HCT116 (cell line): ENCODE measurements around the gene MTA2. TPM values are rescaled to one million over a fixed set of nuclear protein-coding genes. Genes with fewer than 3 reads are reported as not detected.

Source experiments
- ATAC-seq: fragments of 200-7000 bp; cut with Tn5 transposase; 2 replicates; pipeline ENCODE4 v1.9.1; 2020; ENCODE audit warnings: mild to moderate bottlenecking, moderate library complexity
- BruUV-seq: library from RNA; stranded (reverse); fragments of 400-500 nt; replicated peaks from 2 replicates; lab custom pipeline; 2021; lab: Mats Ljungman, UMichigan
- CTCF ChIA-PET: fragments of 300-600 bp; sonication (Branson Sonifier 250); formaldehyde crosslinking; loops from one replicate; lab custom pipeline; 2021; ENCODE audit warnings: antibody characterized with exemption; lab: Charles Lee
- POLR2A ChIA-PET: fragments of 300-600, 350-600 bp; sonication (Branson Sonifier 250); formaldehyde crosslinking; loops from one replicate; lab custom pipeline; 2021; ENCODE audit warnings: antibody characterized with exemption; lab: Charles Lee
- RAD21 ChIA-PET, 2 experiments: fragments of 300-600 bp; sonication (Branson Sonifier 250); formaldehyde crosslinking; loops; one replicate each; lab custom pipeline; 2023; ENCODE audit warnings: low total read pairs in 2 of 2; ENCODE audit not compliant: uncharacterized antibody in 2 of 2, unreplicated experiment in 2 of 2, low non-redundant PET in 1 of 2; lab: Charles Lee
- DNase-seq: peaks from one replicate; pipeline ENCODE4 v3.0.0-alpha.2; 2010; ENCODE audit warnings: low read depth, low spot score
- H2AFZ ChIP-seq: fragments of 200-600 bp; shearing (Covaris generic), sonication (generic); 2 replicates; pipeline ENCODE4 v1.6.1; 2017; ENCODE audit warnings: low read depth, mixed run types, mixed read lengths, antibody characterized with exemption, low read length; ENCODE audit not compliant: poor library complexity, severe bottlenecking
- H3K27ac ChIP-seq: 2 replicates; pipeline ENCODE4 v1.5.1; 2012; ENCODE audit warnings: low read depth, low read length
- H3K27me3 ChIP-seq: fragments of 200-600 bp; sonication (generic); 2 replicates; pipeline ENCODE4 v1.6.1; 2016; ENCODE audit warnings: mixed run types, low read length, mixed read lengths; ENCODE audit not compliant: insufficient read depth
- H3K36me3 ChIP-seq, 2 experiments: fragments of 200-500 bp in 1 of 2; fragments of 200-600 bp in 1 of 2; sonication (Bioruptor generic) in 1 of 2; sonication (generic) in 1 of 2; 2 replicates each; pipeline versions ENCODE4 v1.5.1 to v1.6.1; 2014 to 2016; ENCODE audit warnings: low read length in 2 of 2, inconsistent platforms in 1 of 2, mixed read lengths in 1 of 2, mixed run types in 1 of 2; ENCODE audit not compliant: insufficient read depth in 2 of 2, control insufficient read depth in 1 of 2
- H3K4me1 ChIP-seq, 2 experiments: fragments of 200-600 bp in 1 of 2; sonication (generic) in 1 of 2; 2 replicates each; pipeline versions ENCODE4 v1.5.1 to v1.6.1; 2012 to 2017; ENCODE audit warnings: low read length in 2 of 2, inconsistent platforms in 1 of 2, mild to moderate bottlenecking in 1 of 2, mixed read lengths in 1 of 2, mixed run types in 1 of 2, moderate library complexity in 1 of 2; ENCODE audit not compliant: insufficient read depth in 2 of 2, control insufficient read depth in 1 of 2
- H3K4me2 ChIP-seq: fragments of 200-600 bp; sonication (generic); 2 replicates; pipeline ENCODE4 v1.6.1; 2017; ENCODE audit warnings: mixed run types, low read length, mixed read lengths
- H3K4me3 ChIP-seq, 2 experiments: fragments of 200-600 bp in 1 of 2; sonication (generic) in 1 of 2; replicated peaks in 1 of 2; 2 replicates each; pipeline ENCODE4 v1.5.1; 2011 to 2016; ENCODE audit warnings: low read length in 2 of 2, control low read depth in 1 of 2, low read depth in 1 of 2, mild to moderate bottlenecking in 1 of 2, mixed read lengths in 1 of 2, mixed run types in 1 of 2
- H3K79me2 ChIP-seq: fragments of 200-600 bp; sonication (generic); 2 replicates; pipeline ENCODE4 v1.6.1; 2017; ENCODE audit warnings: mild to moderate bottlenecking, mixed run types, low read length, moderate library complexity, mixed read lengths; ENCODE audit not compliant: insufficient read depth
- H3K9ac ChIP-seq: fragments of 200-600 bp; sonication (generic); 2 replicates; pipeline ENCODE4 v1.6.1; 2016; ENCODE audit warnings: low read length, mixed read lengths
- H3K9me2 ChIP-seq: fragments of 200-600 bp; sonication (generic), shearing (Covaris generic); 2 replicates; pipeline ENCODE4 v1.6.1; 2017; ENCODE audit warnings: mixed run types, mild to moderate bottlenecking, moderate library complexity; ENCODE audit not compliant: insufficient read depth
- H3K9me3 ChIP-seq, 2 experiments: fragments of 200-500 bp in 1 of 2; fragments of 200-600 bp in 1 of 2; sonication (Bioruptor generic) in 1 of 2; sonication (generic) in 1 of 2; 2 replicates each; pipeline ENCODE4 v1.6.1; 2014 to 2017; ENCODE audit warnings: low read length in 2 of 2, mixed read lengths in 2 of 2, inconsistent platforms in 1 of 2, low read depth in 1 of 2, mild to moderate bottlenecking in 1 of 2, mixed run types in 1 of 2, moderate library complexity in 1 of 2; ENCODE audit not compliant: control insufficient read depth in 1 of 2, insufficient read depth in 1 of 2
- H4K20me1 ChIP-seq: fragments of 200-600 bp; sonication (generic), shearing (Covaris generic); 2 replicates; pipeline ENCODE4 v1.6.1; 2017; ENCODE audit warnings: mixed run types, mild to moderate bottlenecking, moderate library complexity; ENCODE audit not compliant: insufficient read depth
- CBX3 ChIP-seq: IDR thresholded peaks from 2 replicates; pipeline ENCODE4 v1.6.1; 2012; ENCODE audit warnings: low read depth
- CEBPB ChIP-seq: IDR thresholded peaks from 2 replicates; pipeline ENCODE4 v1.6.1; 2012; ENCODE audit warnings: low read depth
- EGR1 ChIP-seq: IDR thresholded peaks from 2 replicates; pipeline ENCODE4 v1.6.1; 2012; ENCODE audit warnings: low read depth
- ELF1 ChIP-seq: IDR thresholded peaks from 2 replicates; pipeline ENCODE4 v1.6.1; 2012; ENCODE audit warnings: low read depth, borderline replicate concordance
- EZH2 ChIP-seq: fragments of 200-600 bp; sonication (generic); IDR thresholded peaks from 2 replicates; pipeline ENCODE4 v1.6.1; 2017; ENCODE audit warnings: antibody characterized with exemption, mixed run types
- EZH2phosphoT487 ChIP-seq: fragments of 200-600 bp; IDR thresholded peaks from 2 replicates; pipeline ENCODE4 v1.6.1; 2018; ENCODE audit warnings: antibody characterized with exemption, borderline replicate concordance
- FOSL1 ChIP-seq: IDR thresholded peaks from 2 replicates; pipeline ENCODE4 v1.6.1; 2012; ENCODE audit warnings: low read depth
- JUND ChIP-seq: IDR thresholded peaks from 2 replicates; pipeline ENCODE4 v1.6.1; 2012
- POLR2AphosphoS5 ChIP-seq: IDR thresholded peaks from 2 replicates; pipeline ENCODE4 v1.6.1; 2011; ENCODE audit warnings: mild to moderate bottlenecking, low read depth, low read length, moderate library complexity
- SRF ChIP-seq: IDR thresholded peaks from 2 replicates; pipeline ENCODE4 v1.6.1; 2012; ENCODE audit warnings: low read depth
- ZFX ChIP-seq: fragments of 450-650 bp; IDR thresholded peaks from 2 replicates; pipeline ENCODE4 v1.6.1; 2017
- ZNF274 ChIP-seq: fragments of 200-500 bp; sonication (Bioruptor generic); IDR thresholded peaks from 2 replicates; pipeline ENCODE4 v1.6.1; 2014; ENCODE audit warnings: mild to moderate bottlenecking, low read depth, low read length, inconsistent platforms
- intact Hi-C: fragments of 100-400 bp; cut with micrococcal nuclease; formaldehyde crosslinking; loops from 2 replicates; pipeline ENCODE4 v1.10.0; 2022
- total RNA-seq: library from RNA; stranded (reverse); gene quantifications from one replicate; pipeline ENCODE4 v1.2.1, GENCODE V29; 2021; ENCODE audit not compliant: unreplicated experiment
- TF ChIP-seq, protein P1 (sequence below): IDR thresholded peaks from 2 replicates; pipeline ENCODE4 v1.6.1; 2011; ENCODE audit warnings: mild to moderate bottlenecking, low read length, moderate library complexity; ENCODE audit not compliant: insufficient replicate concordance; ENCODE audit errors: extremely low read depth
- TF ChIP-seq, protein P2 (sequence below), 3 experiments: fragments of 200-600 bp in 1 of 3; sonication (generic) in 1 of 3; IDR thresholded peaks in 2 of 3; conservative IDR thresholded peaks in 1 of 3; 2 replicates each; pipeline ENCODE4 v1.5.1; 2012 to 2017; ENCODE audit warnings: low read depth in 2 of 3, low read length in 2 of 3, antibody characterized with exemption in 1 of 3, borderline replicate concordance in 1 of 3, control low read depth in 1 of 3, mild to moderate bottlenecking in 1 of 3, mixed read lengths in 1 of 3, mixed run types in 1 of 3, moderate library complexity in 1 of 3; ENCODE audit not compliant: insufficient read depth in 1 of 3
- TF ChIP-seq, protein P3 (sequence below): IDR thresholded peaks from 2 replicates; pipeline ENCODE4 v1.6.1; 2012
- TF ChIP-seq, protein P4 (sequence below): IDR thresholded peaks from 2 replicates; pipeline ENCODE4 v1.6.1; 2012
- TF ChIP-seq, protein P5 (sequence below): IDR thresholded peaks from 2 replicates; pipeline ENCODE4 v1.6.1; 2012; ENCODE audit warnings: low read depth

Gene MTA2
- total RNA-seq, 1 experiment from 2014 or later = 98.9 TPM

DNA sequence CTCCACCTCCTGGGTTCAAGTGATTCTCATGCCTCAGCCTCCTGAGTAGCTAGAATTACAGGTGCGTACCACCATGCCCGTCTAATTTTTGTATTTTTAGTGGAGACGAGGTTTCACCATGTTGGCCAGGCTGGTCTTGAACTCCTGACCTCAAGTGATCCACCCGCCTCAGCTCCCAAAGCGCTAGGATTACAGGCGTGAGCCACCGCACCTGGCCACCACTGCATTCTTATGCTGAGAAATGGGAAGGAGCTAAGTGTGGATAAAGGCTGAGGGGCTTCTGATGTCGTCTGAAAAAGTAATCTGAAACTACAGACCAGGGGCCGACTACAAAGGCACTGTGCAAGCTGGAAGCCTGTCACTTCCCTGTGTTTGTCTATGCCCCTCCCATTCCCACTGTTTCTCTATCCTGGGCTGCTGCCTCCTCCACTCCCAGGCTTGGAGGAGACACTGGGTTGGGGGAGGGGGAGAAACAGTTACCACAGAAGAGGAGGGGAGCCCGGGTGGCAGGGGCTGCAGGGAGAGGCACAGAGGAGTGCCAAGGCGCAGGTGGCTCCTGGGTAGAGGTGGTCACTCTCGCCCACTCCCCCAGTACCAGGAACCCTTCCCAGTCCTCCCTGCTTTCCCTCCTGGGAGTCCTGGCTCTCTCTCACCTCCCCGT is 2.9 kb upstream of the MTA2 start:
- Histone ChIP-seq H3K4me2 (no peak overlapping the region), H3K4me1 (peaks cover 5 to 30% of the 10 kb centered on the region in 2 experiments), H3K27ac (no peak overlapping the region), H3K36me3 (peaks cover 0 to 3% of the 10 kb centered on the region in 2 experiments; a peak in 2 of 4 replicates), H3K4me3 (no peak overlapping the region), H3K79me2 (peaks cover 20% of the 10 kb centered on the region), H4K20me1 (no peaks in the 10 kb centered on the region)
- ATAC-seq = no peak
- ChIA-PET CTCF (no interaction called here), POLR2A (interaction anchor here (4.5 kb wide), 1 partner anchor 13 kb away, joined by 40 read pairs; the partner anchor contains the start of gene TUT1)
- intact Hi-C loops = no loop called here
- BruUV-seq = no TSS peak
- DNase-seq = no peak
- TF ChIP-seq ZNF274 (no peak), ZFX (no peak), FOSL1 (no peak), CBX3 (no peak), SRF (no peak), EZH2phosphoT487 (no peak), EGR1 (no peak), EZH2 (no peak), POLR2AphosphoS5 (no peak), ELF1 (no peak), JUND (no peak), CEBPB (no peak)
- TF ChIP-seq, protein P1, sequence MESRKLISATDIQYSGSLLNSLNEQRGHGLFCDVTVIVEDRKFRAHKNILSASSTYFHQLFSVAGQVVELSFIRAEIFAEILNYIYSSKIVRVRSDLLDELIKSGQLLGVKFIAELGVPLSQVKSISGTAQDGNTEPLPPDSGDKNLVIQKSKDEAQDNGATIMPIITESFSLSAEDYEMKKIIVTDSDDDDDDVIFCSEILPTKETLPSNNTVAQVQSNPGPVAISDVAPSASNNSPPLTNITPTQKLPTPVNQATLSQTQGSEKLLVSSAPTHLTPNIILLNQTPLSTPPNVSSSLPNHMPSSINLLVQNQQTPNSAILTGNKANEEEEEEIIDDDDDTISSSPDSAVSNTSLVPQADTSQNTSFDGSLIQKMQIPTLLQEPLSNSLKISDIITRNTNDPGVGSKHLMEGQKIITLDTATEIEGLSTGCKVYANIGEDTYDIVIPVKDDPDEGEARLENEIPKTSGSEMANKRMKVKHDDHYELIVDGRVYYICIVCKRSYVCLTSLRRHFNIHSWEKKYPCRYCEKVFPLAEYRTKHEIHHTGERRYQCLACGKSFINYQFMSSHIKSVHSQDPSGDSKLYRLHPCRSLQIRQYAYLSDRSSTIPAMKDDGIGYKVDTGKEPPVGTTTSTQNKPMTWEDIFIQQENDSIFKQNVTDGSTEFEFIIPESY = no peak
- TF ChIP-seq, protein P2, sequence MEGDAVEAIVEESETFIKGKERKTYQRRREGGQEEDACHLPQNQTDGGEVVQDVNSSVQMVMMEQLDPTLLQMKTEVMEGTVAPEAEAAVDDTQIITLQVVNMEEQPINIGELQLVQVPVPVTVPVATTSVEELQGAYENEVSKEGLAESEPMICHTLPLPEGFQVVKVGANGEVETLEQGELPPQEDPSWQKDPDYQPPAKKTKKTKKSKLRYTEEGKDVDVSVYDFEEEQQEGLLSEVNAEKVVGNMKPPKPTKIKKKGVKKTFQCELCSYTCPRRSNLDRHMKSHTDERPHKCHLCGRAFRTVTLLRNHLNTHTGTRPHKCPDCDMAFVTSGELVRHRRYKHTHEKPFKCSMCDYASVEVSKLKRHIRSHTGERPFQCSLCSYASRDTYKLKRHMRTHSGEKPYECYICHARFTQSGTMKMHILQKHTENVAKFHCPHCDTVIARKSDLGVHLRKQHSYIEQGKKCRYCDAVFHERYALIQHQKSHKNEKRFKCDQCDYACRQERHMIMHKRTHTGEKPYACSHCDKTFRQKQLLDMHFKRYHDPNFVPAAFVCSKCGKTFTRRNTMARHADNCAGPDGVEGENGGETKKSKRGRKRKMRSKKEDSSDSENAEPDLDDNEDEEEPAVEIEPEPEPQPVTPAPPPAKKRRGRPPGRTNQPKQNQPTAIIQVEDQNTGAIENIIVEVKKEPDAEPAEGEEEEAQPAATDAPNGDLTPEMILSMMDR (IDR thresholded peaks at IDR 0.05 in 2 of 3, conservative IDR thresholded peaks at IDR 0.05 in 1 of 3; ENCODE audit: borderline replicate concordance in 1 of 3, insufficient read depth in 1 of 3, low read depth in 2 of 3, low read length in 2 of 3) = no peak
- TF ChIP-seq, protein P3, sequence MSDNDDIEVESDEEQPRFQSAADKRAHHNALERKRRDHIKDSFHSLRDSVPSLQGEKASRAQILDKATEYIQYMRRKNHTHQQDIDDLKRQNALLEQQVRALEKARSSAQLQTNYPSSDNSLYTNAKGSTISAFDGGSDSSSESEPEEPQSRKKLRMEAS = no peak
- TF ChIP-seq, protein P4, sequence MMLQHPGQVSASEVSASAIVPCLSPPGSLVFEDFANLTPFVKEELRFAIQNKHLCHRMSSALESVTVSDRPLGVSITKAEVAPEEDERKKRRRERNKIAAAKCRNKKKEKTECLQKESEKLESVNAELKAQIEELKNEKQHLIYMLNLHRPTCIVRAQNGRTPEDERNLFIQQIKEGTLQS = no peak
- TF ChIP-seq, protein P5, sequence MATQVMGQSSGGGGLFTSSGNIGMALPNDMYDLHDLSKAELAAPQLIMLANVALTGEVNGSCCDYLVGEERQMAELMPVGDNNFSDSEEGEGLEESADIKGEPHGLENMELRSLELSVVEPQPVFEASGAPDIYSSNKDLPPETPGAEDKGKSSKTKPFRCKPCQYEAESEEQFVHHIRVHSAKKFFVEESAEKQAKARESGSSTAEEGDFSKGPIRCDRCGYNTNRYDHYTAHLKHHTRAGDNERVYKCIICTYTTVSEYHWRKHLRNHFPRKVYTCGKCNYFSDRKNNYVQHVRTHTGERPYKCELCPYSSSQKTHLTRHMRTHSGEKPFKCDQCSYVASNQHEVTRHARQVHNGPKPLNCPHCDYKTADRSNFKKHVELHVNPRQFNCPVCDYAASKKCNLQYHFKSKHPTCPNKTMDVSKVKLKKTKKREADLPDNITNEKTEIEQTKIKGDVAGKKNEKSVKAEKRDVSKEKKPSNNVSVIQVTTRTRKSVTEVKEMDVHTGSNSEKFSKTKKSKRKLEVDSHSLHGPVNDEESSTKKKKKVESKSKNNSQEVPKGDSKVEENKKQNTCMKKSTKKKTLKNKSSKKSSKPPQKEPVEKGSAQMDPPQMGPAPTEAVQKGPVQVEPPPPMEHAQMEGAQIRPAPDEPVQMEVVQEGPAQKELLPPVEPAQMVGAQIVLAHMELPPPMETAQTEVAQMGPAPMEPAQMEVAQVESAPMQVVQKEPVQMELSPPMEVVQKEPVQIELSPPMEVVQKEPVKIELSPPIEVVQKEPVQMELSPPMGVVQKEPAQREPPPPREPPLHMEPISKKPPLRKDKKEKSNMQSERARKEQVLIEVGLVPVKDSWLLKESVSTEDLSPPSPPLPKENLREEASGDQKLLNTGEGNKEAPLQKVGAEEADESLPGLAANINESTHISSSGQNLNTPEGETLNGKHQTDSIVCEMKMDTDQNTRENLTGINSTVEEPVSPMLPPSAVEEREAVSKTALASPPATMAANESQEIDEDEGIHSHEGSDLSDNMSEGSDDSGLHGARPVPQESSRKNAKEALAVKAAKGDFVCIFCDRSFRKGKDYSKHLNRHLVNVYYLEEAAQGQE = no peak
- TF ChIP-seq, all 23 proteins: peak for 0
- Histone ChIP-seq H3K9me3 (no peaks in the 10 kb centered on the region), H3K27me3 (no peaks in the 10 kb centered on the region), H3K9me2 (no peaks in the 10 kb centered on the region), H2AFZ (no peak overlapping the region), H3K9ac (no peak overlapping the region)
- RAD21 ChIA-PET = no interaction called here
